ENCODE results near the gene MYH14. TPM values are rescaled to one million over a fixed set of nuclear protein-coding genes. Genes with fewer than 3 reads are reported as not detected.

MYH14 gene
- total RNA-seq, 3 donors from 2014 or later = 16.6 to 24.7 (median 19.3) TPM

GRCh38 chr19:50269653-50270052 lies 66.2 kb downstream of the MYH14 start:
- no peak overlapping the region for H3K4me3 ChIP-seq
- DNase-seq (ENCODE audit: low spot score in 2 of 2) = no peak
- H3K4me1 ChIP-seq = no peaks in the 10 kb centered on the region
- H3K36me3 ChIP-seq = no peaks in the 10 kb centered on the region
- H3K9me3 ChIP-seq = no peaks in the 10 kb centered on the region
- intact Hi-C loops (cut with DNase I; ENCODE audit: low total_unique reads) = no loop called here
- H3K27me3 ChIP-seq = no peaks in the 10 kb centered on the region
- TF ChIP-seq POLR2AphosphoS5 (IDR thresholded peaks at IDR 0.05) (no peak), CTCF (IDR thresholded peaks at IDR 0.05) (no peak), POLR2A (IDR thresholded peaks at IDR 0.05) (no peak)
- no peak overlapping the region for H3K27ac ChIP-seq

- TF ChIP-seq POLR2A (IDR thresholded peaks at IDR 0.05) (no peak), POLR2AphosphoS5 (IDR thresholded peaks at IDR 0.05) (no peak), CTCF (IDR thresholded peaks at IDR 0.05) (no peak)
- no peak overlapping the region for H3K27ac ChIP-seq
- no peak overlapping the region for H3K4me3 ChIP-seq
- H3K9me3 ChIP-seq = no peaks in the 10 kb centered on the region
- intact Hi-C loops (cut with DNase I; ENCODE audit: low total_unique reads) = no loop called here
- DNase-seq (ENCODE audit: low spot score in 2 of 2) = no peak
- no peaks in the 10 kb centered on the region for H3K27me3 ChIP-seq
- no peaks in the 10 kb centered on the region for H3K4me1 ChIP-seq
- H3K36me3 ChIP-seq = no peaks in the 10 kb centered on the region
Observed at GRCh38 chr19:50272263-50272897, 69.0 kb downstream of the MYH14 start.

- H3K9me3 ChIP-seq = no peaks in the 10 kb centered on the region
- H3K27me3 ChIP-seq = no peaks in the 10 kb centered on the region
- DNase-seq (ENCODE audit: low spot score in 2 of 2) = no peak
- no peaks in the 10 kb centered on the region for H3K36me3 ChIP-seq
- TF ChIP-seq POLR2A (IDR thresholded peaks at IDR 0.05) (no peak), POLR2AphosphoS5 (IDR thresholded peaks at IDR 0.05) (no peak), CTCF (IDR thresholded peaks at IDR 0.05) (no peak)
- H3K4me3 ChIP-seq = no peak overlapping the region
- no peaks in the 10 kb centered on the region for H3K4me1 ChIP-seq
- H3K27ac ChIP-seq = no peak overlapping the region
- intact Hi-C loops (cut with DNase I; ENCODE audit: low total_unique reads) = no loop called here
Observed at GRCh38 chr19:50273821-50274220, 70.4 kb downstream of the MYH14 start.

DNA sequence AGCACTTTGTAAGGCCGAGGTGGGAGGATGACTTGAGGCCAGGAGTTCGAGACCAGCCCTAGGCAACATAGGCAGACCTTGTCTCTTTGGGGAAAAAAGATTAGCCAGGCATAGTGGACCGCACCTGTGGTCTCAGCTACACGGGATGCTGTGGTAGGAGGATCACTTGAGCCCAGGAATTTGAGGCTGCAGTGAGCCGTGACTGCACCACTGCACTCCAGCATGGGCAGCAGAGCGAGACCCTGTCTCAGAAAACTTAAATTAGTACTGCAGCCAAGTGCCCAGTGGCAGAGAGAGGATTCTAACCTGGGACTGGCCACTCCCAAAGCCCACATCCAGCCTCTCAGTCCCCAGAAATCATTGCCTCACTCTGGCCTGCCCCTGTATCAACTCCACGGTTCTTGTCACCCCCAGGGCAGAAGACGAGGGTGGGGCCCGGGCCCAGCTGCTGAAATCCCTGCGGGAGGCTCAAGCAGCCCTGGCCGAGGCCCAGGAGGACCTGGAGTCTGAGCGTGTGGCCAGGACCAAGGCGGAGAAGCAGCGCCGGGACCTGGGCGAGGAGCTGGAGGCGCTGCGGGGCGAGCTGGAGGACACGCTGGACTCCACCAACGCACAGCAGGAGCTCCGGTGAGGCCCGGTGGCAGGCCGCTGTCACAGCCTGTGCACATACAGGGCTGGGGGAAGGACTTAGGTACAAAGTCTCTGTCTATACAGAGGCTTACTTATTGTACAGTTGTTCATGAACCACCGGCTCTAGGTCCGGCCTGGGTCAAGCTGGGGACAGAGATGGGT lies 72.4 kb downstream of the MYH14 start:
- no peaks in the 10 kb centered on the region for H3K36me3 ChIP-seq
- intact Hi-C loops (cut with DNase I; ENCODE audit: low total_unique reads) = no loop called here
- TF ChIP-seq POLR2A (IDR thresholded peaks at IDR 0.05) (no peak), POLR2AphosphoS5 (IDR thresholded peaks at IDR 0.05) (no peak), CTCF (IDR thresholded peaks at IDR 0.05) (no peak)
- no peaks in the 10 kb centered on the region for H3K9me3 ChIP-seq
- no peak for DNase-seq (ENCODE audit: low spot score in 2 of 2)
- H3K4me3 ChIP-seq = no peak overlapping the region
- no peaks in the 10 kb centered on the region for H3K27me3 ChIP-seq
- H3K27ac ChIP-seq = no peak overlapping the region
- no peaks in the 10 kb centered on the region for H3K4me1 ChIP-seq

- Histone ChIP-seq H3K4me3 (no peak overlapping the region), H3K27me3 (no peaks in the 10 kb centered on the region), H3K4me1 (no peaks in the 10 kb centered on the region), H3K36me3 (no peaks in the 10 kb centered on the region), H3K9me3 (no peaks in the 10 kb centered on the region), H3K27ac (no peak overlapping the region)
- intact Hi-C loops (cut with DNase I; ENCODE audit: low total_unique reads) = no loop called here
- TF ChIP-seq CTCF (IDR thresholded peaks at IDR 0.05) (no peak), POLR2A (IDR thresholded peaks at IDR 0.05) (no peak), POLR2AphosphoS5 (IDR thresholded peaks at IDR 0.05) (no peak)
- DNase-seq (ENCODE audit: low spot score in 2 of 2) = no peak
Observed at GRCh38 chr19:50276370-50277063, 73.1 kb downstream of the MYH14 start.

Data from breast epithelium (tissue), 4 donors.